OCI-LY3 (cell line): ENCODE data around the gene CACNA1B.

ENCODE experiments used
- H2AFZ ChIP-seq: fragments of 200-600, 300-600 bp; shearing (Covaris generic); 2 replicates; pipeline ENCODE4 v1.6.0; 2014; ENCODE audit warnings: antibody characterized with exemption, low read depth, low read length
- H3K27ac ChIP-seq: fragments of 200-600, 300-600 bp; sonication (generic); 2 replicates; pipeline ENCODE4 v1.5.1; 2014; ENCODE audit warnings: mild to moderate bottlenecking, low read length, moderate library complexity, mixed read lengths
- H3K27me3 ChIP-seq: fragments of 200-600, 300-600 bp; sonication (generic); 2 replicates; pipeline ENCODE4 v1.6.1; 2014; ENCODE audit warnings: low read depth, low read length, mixed read lengths
- H3K36me3 ChIP-seq: fragments of 200-600, 300-600 bp; sonication (generic); replicated peaks from 2 replicates; pipeline ENCODE3; 2014; ENCODE audit warnings: low read depth, low read length, mixed read lengths
- H3K4me1 ChIP-seq: fragments of 300-600, 200-600 bp; sonication (generic); 2 replicates; pipeline ENCODE4 v1.6.1; 2014; ENCODE audit warnings: low read length, mixed read lengths
- H3K4me2 ChIP-seq: fragments of 200-600, 300-600 bp; sonication (generic); 2 replicates; pipeline ENCODE4 v1.6.1; 2014; ENCODE audit warnings: low read length, mixed read lengths
- H3K4me3 ChIP-seq: fragments of 300-600, 200-600 bp; sonication (generic); 2 replicates; pipeline ENCODE4 v1.5.1; 2014; ENCODE audit warnings: antibody characterized with exemption, mild to moderate bottlenecking, low read length, moderate library complexity
- H3K79me2 ChIP-seq: fragments of 300-600, 200-600 bp; shearing (Covaris generic); 2 replicates; pipeline ENCODE4 v1.6.1; 2014; ENCODE audit warnings: mild to moderate bottlenecking, low read length, mixed read lengths
- H3K9ac ChIP-seq: fragments of 300-600, 200-600 bp; shearing (Covaris generic); 2 replicates; pipeline ENCODE4 v1.6.0; 2014; ENCODE audit warnings: mild to moderate bottlenecking, low read length, moderate library complexity
- H3K9me3 ChIP-seq: fragments of 200-600, 300-600 bp; shearing (Covaris generic); 2 replicates; pipeline ENCODE4 v1.6.1; 2014; ENCODE audit warnings: low read length, mixed read lengths; ENCODE audit not compliant: insufficient read depth
- H4K20me1 ChIP-seq: fragments of 200-600, 300-600 bp; sonication (generic); 2 replicates; pipeline ENCODE4 v1.6.1; 2016; ENCODE audit warnings: low read length, mixed read lengths; ENCODE audit not compliant: insufficient read depth
- EZH2phosphoT487 ChIP-seq: fragments of 200-600 bp; shearing (Covaris generic); IDR thresholded peaks from 2 replicates; pipeline ENCODE4 v1.6.1; 2018; ENCODE audit warnings: antibody characterized with exemption, mixed run types, low read depth
- TF ChIP-seq, protein P1 (sequence below): fragments of 200-600, 300-600 bp; sonication (generic); IDR thresholded peaks from 2 replicates; pipeline ENCODE4 v1.5.1; 2014; ENCODE audit warnings: antibody characterized with exemption, low read length, low read depth

CACNA1B gene

DNA sequence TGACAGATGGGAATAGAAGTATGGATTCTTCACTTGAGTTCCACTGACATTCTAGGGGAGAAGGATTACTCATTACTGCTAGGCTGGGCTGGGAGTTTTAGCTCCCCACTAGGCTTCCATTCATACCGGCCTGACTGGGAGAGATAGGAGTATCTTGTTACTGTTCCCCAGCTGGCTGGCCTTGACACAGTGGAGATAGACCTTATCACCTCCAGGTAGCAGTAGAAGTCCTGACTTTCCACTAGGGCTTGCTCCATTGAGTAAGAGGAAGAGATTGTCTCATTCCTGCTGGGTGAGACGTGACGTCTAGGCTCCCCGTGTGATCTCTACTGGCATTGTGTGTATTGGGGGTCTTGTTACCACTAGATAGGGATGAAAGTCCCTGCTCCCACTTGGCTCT is 156.4 kb downstream of the CACNA1B start:
- no peaks in the 10 kb centered on the region for H3K27me3 ChIP-seq
- H3K4me1 ChIP-seq: no peaks in the 10 kb centered on the region
- no peak for TF ChIP-seq EZH2phosphoT487
- TF ChIP-seq, protein P1, sequence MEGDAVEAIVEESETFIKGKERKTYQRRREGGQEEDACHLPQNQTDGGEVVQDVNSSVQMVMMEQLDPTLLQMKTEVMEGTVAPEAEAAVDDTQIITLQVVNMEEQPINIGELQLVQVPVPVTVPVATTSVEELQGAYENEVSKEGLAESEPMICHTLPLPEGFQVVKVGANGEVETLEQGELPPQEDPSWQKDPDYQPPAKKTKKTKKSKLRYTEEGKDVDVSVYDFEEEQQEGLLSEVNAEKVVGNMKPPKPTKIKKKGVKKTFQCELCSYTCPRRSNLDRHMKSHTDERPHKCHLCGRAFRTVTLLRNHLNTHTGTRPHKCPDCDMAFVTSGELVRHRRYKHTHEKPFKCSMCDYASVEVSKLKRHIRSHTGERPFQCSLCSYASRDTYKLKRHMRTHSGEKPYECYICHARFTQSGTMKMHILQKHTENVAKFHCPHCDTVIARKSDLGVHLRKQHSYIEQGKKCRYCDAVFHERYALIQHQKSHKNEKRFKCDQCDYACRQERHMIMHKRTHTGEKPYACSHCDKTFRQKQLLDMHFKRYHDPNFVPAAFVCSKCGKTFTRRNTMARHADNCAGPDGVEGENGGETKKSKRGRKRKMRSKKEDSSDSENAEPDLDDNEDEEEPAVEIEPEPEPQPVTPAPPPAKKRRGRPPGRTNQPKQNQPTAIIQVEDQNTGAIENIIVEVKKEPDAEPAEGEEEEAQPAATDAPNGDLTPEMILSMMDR: no peak
- peaks cover 98% of the 10 kb centered on the region for H3K79me2 ChIP-seq
- no peak overlapping the region for H2AFZ ChIP-seq
- H3K9me3 ChIP-seq: no peaks in the 10 kb centered on the region
- peaks cover 42% of the 10 kb centered on the region for H3K36me3 ChIP-seq
- H4K20me1 ChIP-seq: peaks cover 96% of the 10 kb centered on the region
- H3K27ac ChIP-seq: no peak overlapping the region
- no peak overlapping the region for H3K4me3 ChIP-seq
- H3K4me2 ChIP-seq: no peak overlapping the region
- H3K9ac ChIP-seq: no peak overlapping the region

GRCh38 chr9:138037140-138037539 is 159.6 kb downstream of the CACNA1B start:
- H3K4me3 ChIP-seq: no peak overlapping the region
- TF ChIP-seq, protein P1: no peak
- TF ChIP-seq EZH2phosphoT487: no peak
- H4K20me1 ChIP-seq: peaks cover 83% of the 10 kb centered on the region
- peaks cover 35% of the 10 kb centered on the region for H3K36me3 ChIP-seq
- H3K79me2 ChIP-seq: peaks cover 77% of the 10 kb centered on the region
- H3K9ac ChIP-seq: no peak overlapping the region
- no peak overlapping the region for H3K4me2 ChIP-seq
- H3K27ac ChIP-seq: no peak overlapping the region
- no peaks in the 10 kb centered on the region for H3K9me3 ChIP-seq
- no peaks in the 10 kb centered on the region for H3K4me1 ChIP-seq
- no peaks in the 10 kb centered on the region for H3K27me3 ChIP-seq
- H2AFZ ChIP-seq: no peak overlapping the region

DNA sequence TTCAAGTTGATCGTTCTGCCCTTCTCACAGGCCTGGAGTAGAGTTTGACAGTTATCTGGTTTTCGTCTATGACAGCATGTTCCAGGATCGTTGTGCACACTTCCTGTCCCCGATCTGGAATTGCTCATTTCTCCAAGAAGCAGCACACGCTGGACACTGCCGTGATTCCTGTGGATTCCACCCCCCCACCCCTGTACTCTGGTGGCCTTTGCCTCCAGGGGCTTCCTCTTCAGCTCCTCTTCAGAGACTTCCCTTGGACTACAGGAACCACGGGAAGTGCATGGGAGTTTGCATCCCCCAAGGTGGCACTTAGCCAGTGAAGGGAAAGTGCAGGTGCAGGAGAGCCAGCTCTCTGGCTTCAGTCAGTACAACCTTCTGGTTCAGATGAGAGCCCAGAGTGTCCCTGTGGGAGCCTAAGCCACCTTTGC is 160.7 kb downstream of the CACNA1B start:
- H4K20me1 ChIP-seq: peaks cover 83% of the 10 kb centered on the region
- peaks cover 34% of the 10 kb centered on the region for H3K36me3 ChIP-seq
- TF ChIP-seq, protein P1: no peak
- no peak for TF ChIP-seq EZH2phosphoT487
- H3K9me3 ChIP-seq: no peaks in the 10 kb centered on the region
- H2AFZ ChIP-seq: no peak overlapping the region
- H3K27me3 ChIP-seq: no peaks in the 10 kb centered on the region
- no peaks in the 10 kb centered on the region for H3K4me1 ChIP-seq
- H3K27ac ChIP-seq: no peak overlapping the region
- no peak overlapping the region for H3K4me2 ChIP-seq
- peaks cover 75% of the 10 kb centered on the region for H3K79me2 ChIP-seq
- H3K9ac ChIP-seq: no peak overlapping the region
- no peak overlapping the region for H3K4me3 ChIP-seq

- H2AFZ ChIP-seq: no peak overlapping the region
- H3K9me3 ChIP-seq: no peaks in the 10 kb centered on the region
- TF ChIP-seq, protein P1: no peak
- TF ChIP-seq EZH2phosphoT487: no peak
- no peak overlapping the region for H3K9ac ChIP-seq
- no peaks in the 10 kb centered on the region for H3K27me3 ChIP-seq
- no peak overlapping the region for H3K4me3 ChIP-seq
- no peaks in the 10 kb centered on the region for H3K4me1 ChIP-seq
- no peak overlapping the region for H3K27ac ChIP-seq
- no peak overlapping the region for H3K4me2 ChIP-seq
- peaks cover 70% of the 10 kb centered on the region for H3K79me2 ChIP-seq
- peaks cover 85% of the 10 kb centered on the region for H4K20me1 ChIP-seq
- H3K36me3 ChIP-seq: peaks cover 48% of the 10 kb centered on the region
Observed at GRCh38 chr9:138040446-138041430, 163.2 kb downstream of the CACNA1B start.
